Measurements from ENCODE around the gene ATF2. TPM values are rescaled to one million over a fixed set of nuclear protein-coding genes. Genes with fewer than 3 reads are reported as not detected.
A peak's percentile ranks its signal among the peaks of the same experiment; 100 is the strongest.

The ATF2 gene
- total and polyA plus RNA-seq, 2 of the 4 experiments (the other 2 are of a cell fraction), result 23.2 to 60.0 TPM

DNA sequence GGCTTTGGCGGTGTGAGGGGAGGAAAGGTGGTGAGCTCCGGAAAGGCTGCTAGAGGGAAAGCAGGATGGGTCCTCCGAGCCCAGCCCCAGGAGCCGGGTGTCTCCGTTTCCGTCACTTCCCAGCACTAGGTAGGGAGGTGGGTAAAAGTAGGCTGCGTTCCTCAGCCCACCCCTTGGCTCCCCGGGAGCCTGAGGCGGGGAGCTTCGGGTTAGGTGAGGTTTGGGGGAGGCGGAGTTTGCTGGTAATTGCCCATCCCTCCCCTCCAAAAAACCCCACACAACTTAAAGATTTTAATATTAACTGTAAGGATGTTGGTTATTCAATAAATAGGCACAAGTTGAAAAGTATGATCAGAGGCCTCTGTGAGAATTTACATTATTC is 552 bp upstream of the ATF2 start:
- CTCF ChIA-PET, result no interaction called here
- WGBS, 2 experiments (ENCODE audit: extremely low coverage in 2 of 2, insufficient read length in 1 of 2), result no CpG with 5 or more reads among the region's 11 CpGs

More for the DNA sequence above, 552 bp upstream of the ATF2 start:
- H3K4ac ChIP-seq (ENCODE audit: low read depth, low read length), result peak overlapping the region; percentile 63; the same call in 1 of the 2 replicates
- dilution Hi-C loops (cut with HindIII; ENCODE audit: low sequenced_read_pairs, unreplicated experiment) (no loop called here), intact Hi-C loops (cut with micrococcal nuclease) (no loop called here), in situ Hi-C loops (cut with MboI; ENCODE audit: low sequenced_read_pairs) (no loop called here)
- H4K8ac ChIP-seq (ENCODE audit: low read depth in 2 of 2, low read length in 2 of 2), result peak overlapping the region; percentile 8 to 41; a peak in 1 of 4 replicates
- peak overlapping the region; percentile 49; the same call in 1 of the 2 replicates for H2BK120ac ChIP-seq (ENCODE audit: low read depth, low read length)
- peak overlapping the region; percentile 22 for H3K27ac ChIP-seq (ENCODE audit: insufficient read depth, low read length)
- H3K36me3 ChIP-seq (ENCODE audit: control insufficient read depth, insufficient read depth, low read length), result peaks cover 2% of the 10 kb centered on the region; the same call in 1 of the 2 replicates
- peak overlapping the region; percentile 56 for H3K4me2 ChIP-seq (ENCODE audit: low read depth, low read length)
- no peak for TF ChIP-seq CHD1 (IDR thresholded peaks at IDR 0.05; ENCODE audit: low read depth, low read length)
- no peak for TF ChIP-seq CEBPB (IDR thresholded peaks at IDR 0.05; ENCODE audit: low read depth, low read length)
- TF ChIP-seq SMC3 (IDR thresholded peaks at IDR 0.05; ENCODE audit: low read depth, low read length), result no peak
- no peak for TF ChIP-seq RCOR1 (IDR thresholded peaks at IDR 0.05; ENCODE audit: insufficient replicate concordance, low read length)
- no peak for TF ChIP-seq NFE2L2 (IDR thresholded peaks at IDR 0.05; ENCODE audit: low read depth, low read length)
- TF ChIP-seq, protein P1, sequence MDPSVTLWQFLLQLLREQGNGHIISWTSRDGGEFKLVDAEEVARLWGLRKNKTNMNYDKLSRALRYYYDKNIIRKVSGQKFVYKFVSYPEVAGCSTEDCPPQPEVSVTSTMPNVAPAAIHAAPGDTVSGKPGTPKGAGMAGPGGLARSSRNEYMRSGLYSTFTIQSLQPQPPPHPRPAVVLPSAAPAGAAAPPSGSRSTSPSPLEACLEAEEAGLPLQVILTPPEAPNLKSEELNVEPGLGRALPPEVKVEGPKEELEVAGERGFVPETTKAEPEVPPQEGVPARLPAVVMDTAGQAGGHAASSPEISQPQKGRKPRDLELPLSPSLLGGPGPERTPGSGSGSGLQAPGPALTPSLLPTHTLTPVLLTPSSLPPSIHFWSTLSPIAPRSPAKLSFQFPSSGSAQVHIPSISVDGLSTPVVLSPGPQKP (IDR thresholded peaks at IDR 0.05; ENCODE audit: borderline replicate concordance, low read depth, low read length), result no peak
- no peak for TF ChIP-seq RFX5 (IDR thresholded peaks at IDR 0.05; ENCODE audit: low read depth, low read length)
- no peak for TF ChIP-seq MAFK (IDR thresholded peaks at IDR 0.05; ENCODE audit: low read depth, low read length)
- no peak for TF ChIP-seq BHLHE40 (IDR thresholded peaks at IDR 0.05; ENCODE audit: low read depth, low read length)
- TF ChIP-seq, protein P2, sequence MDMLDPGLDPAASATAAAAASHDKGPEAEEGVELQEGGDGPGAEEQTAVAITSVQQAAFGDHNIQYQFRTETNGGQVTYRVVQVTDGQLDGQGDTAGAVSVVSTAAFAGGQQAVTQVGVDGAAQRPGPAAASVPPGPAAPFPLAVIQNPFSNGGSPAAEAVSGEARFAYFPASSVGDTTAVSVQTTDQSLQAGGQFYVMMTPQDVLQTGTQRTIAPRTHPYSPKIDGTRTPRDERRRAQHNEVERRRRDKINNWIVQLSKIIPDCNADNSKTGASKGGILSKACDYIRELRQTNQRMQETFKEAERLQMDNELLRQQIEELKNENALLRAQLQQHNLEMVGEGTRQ (IDR thresholded peaks at IDR 0.05; ENCODE audit: low read depth, low read length), result no peak
- no peak for TF ChIP-seq CTCF (conservative IDR thresholded peaks at IDR 0.05; ENCODE audit: low read depth, low read length)
- TF ChIP-seq POLR2A (IDR thresholded peaks at IDR 0.05; ENCODE audit: low read depth, low read length), result no peak
- TF ChIP-seq FOS (IDR thresholded peaks at IDR 0.05; ENCODE audit: low read depth, low read length), result no peak
- TF ChIP-seq RAD21 (IDR thresholded peaks at IDR 0.05; ENCODE audit: low read length), result no peak
- TF ChIP-seq MAZ (IDR thresholded peaks at IDR 0.05; ENCODE audit: borderline replicate concordance, low read depth, low read length), result no peak
- TF ChIP-seq MXI1 (IDR thresholded peaks at IDR 0.05; ENCODE audit: borderline replicate concordance, low read depth, low read length), result no peak
- H2BK15ac ChIP-seq (ENCODE audit: low read depth, low read length), result no peak overlapping the region; the same call in 2 of the 3 replicates
- DNase-seq (no peak), ATAC-seq (ENCODE audit: low read depth) (peak; percentile 5)
- H3K4me3 ChIP-seq (ENCODE audit: insufficient read depth, low read depth, low read length), result peak overlapping the region; percentile 78
- H3K9me1 ChIP-seq (ENCODE audit: insufficient read depth, low read length), result peaks cover 2% of the 10 kb centered on the region; the same call in 1 of the 2 replicates
- H3K14ac ChIP-seq (replicated peaks; ENCODE audit: low read depth, low read length), result peak overlapping the region; percentile 59; the same call in 1 of the 2 replicates
- no peak overlapping the region for H3K18ac ChIP-seq (ENCODE audit: low read depth, low read length)
- H2AFZ ChIP-seq (replicated peaks; ENCODE audit: low read length, poor library complexity), result peak overlapping the region; percentile 99
- H3K27me3 ChIP-seq (ENCODE audit: control insufficient read depth, insufficient read depth, low read length), result no peaks in the 10 kb centered on the region
- no peak overlapping the region for H2BK20ac ChIP-seq (ENCODE audit: low read depth, low read length)
- peak overlapping the region; percentile 4 for H2BK5ac ChIP-seq (ENCODE audit: low read depth, low read length, poor library complexity, severe bottlenecking)
- no peak overlapping the region for H2AK5ac ChIP-seq (ENCODE audit: low read depth, low read length)
- H4K5ac ChIP-seq (ENCODE audit: low read depth, low read length), result no peak overlapping the region
- no peak overlapping the region for H4K91ac ChIP-seq (ENCODE audit: insufficient read depth, low read depth, low read length)
- H3K56ac ChIP-seq (ENCODE audit: extremely low read depth, insufficient read depth, low read length), result no peak overlapping the region; the same call in 1 of the 2 replicates
- peak overlapping the region; percentile 74; the same call in 1 of the 2 replicates for H3K23ac ChIP-seq (ENCODE audit: low read depth, low read length)
- peak overlapping the region; percentile 53 for H3K9ac ChIP-seq (ENCODE audit: low read depth, low read length)
- POLR2A ChIA-PET (ENCODE audit: unreplicated experiment), result no interaction called here
- H2AK9ac ChIP-seq (replicated peaks; ENCODE audit: low read depth, low read length, poor library complexity), result peak overlapping the region; percentile 59
- H3K9me3 ChIP-seq (ENCODE audit: control insufficient read depth, insufficient read depth, low read length), result no peaks in the 10 kb centered on the region
- H3K4me1 ChIP-seq (ENCODE audit: control insufficient read depth, insufficient read depth, low read length), result no peaks in the 10 kb centered on the region
- peaks cover 0 to 15% of the 10 kb centered on the region in 2 experiments; a peak in 2 of 4 replicates for H3K79me1 ChIP-seq (ENCODE audit: low read depth in 1 of 2, low read length in 2 of 2)
- H4K20me1 ChIP-seq (ENCODE audit: insufficient read depth, low read length), result peaks cover 18% of the 10 kb centered on the region; the same call in 1 of the 2 replicates
- BruUV-seq (replicated peaks), result no TSS peak

Data from IMR-90 (cell line).